ENCODE results near the gene CYYR1.
"Not testable (repeated sequence)": the region's sequence is repeated elsewhere in the genome, so short reads cannot be mapped to it uniquely, and the experiment has no call there.

Gene CYYR1

DNA sequence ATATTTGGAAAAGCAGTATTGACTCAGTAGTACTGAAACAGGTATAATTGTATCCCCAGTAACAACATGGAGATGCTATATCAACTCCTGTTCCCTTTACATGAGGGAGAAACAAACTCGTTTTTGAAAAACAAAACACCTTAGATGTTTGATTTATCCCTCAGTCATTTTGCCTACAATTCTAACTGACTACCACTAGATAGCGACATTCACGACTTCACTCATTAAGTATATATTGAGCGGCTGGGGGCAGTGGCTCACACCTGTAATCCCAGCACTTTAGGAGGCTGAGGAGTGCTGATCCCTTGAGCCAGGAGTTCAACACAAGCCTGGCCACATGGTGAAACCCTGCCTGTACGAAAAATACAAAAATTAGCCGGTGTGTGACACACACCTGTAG lies 83.3 kb downstream of the CYYR1 start:
- DNase-seq (ENCODE audit: low read depth in 2 of 2): no peak

DNA sequence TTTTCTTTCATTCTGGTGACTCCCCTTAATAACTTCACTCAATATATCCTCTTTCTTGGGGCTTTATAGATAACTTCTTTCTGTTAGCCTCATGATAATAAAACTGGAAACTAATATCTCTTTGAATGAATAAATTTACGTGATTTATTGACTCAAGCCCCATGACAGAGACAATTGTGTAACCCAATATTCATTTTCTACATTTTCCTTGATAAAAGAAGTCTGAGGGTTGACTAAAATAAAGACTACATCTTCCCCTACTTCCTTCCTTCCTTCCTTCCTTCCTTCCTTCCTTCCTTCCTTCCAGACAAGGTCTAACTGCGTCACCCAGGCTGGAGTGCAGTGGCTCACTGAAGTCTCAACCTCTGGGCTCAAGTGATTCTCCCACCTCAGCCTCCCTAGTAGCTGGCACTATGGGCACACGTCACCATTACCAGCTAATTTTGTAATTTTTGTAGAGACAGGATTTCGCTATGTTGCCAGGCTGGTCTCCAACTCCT lies 85.1 kb downstream of the CYYR1 start:
- DNase-seq (ENCODE audit: low read depth in 2 of 2): no peak

DNA sequence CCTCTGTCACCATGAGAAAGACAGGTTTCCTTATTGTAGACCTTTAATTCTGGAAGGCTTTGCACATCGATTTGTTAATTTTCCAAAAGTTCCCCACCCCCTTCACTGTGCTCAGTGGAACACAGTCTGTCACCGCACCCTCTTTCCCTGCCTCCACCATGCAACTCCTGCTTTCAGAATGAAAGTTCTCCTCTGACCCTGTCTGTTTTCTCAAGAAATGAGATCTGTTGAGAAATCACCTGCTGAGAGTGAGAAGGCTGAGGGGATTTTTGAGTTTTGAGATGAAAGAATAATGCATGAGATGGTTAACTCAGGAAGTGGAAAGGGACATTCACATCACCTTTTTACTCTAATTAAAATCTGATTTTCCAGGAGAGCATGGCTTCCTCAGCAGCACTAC lies 99.6 kb downstream of the CYYR1 start:
- no peak for DNase-seq (ENCODE audit: low read depth in 2 of 2)

DNA sequence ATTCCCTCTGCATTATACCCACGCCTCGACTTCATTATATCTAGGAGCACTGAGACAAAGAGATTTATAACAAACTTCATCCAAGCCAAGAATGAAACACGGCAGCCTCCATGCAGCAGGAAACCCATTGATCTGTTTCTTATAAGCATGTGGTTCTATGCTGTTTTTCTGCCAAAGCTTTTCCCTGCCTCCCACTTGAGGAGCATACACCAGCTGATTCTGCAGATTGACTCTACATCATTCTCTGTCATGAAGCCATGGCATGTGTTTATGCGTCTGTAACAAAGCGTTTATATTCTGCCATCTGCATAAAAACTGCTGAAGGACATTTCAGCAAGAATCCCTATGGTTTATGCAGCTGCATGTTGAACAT lies 102.0 kb downstream of the CYYR1 start:
- DNase-seq (ENCODE audit: low read depth in 2 of 2): no peak

DNA sequence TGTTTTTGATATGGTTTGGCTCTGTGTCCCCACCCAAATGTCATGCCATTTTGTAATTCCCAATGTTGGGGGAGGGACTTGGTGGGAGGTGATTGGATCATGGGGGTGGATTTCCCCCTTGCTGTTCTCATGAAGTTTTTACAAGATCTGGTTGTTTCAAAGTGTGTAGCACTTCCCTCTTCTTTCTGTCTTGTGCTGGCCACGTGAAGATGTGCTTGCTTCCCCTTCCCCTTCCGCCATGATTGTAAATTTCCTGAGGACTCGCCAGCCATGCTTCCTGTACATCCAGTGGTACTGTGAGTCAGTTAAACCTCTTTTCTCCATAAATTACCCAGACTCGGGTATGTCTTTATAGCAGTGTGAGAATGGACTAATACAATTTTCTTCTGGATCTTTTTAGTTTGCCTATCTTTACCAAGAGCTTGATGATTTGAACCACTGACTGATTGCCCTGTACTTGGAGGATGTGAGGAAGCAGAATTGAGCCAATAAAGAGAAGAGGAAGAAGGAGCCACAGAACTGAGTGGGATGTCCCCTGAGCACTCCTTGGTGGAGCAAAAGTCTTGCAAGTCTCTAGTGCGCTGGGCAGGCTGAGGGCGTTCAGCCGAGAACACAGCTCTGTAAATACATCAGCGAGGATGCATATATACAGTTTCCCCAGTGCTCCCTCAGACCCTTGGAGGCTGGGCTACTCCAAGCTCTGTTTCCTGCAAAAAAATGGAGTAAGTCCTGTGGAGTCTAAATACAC lies 102.6 kb downstream of the CYYR1 start:
- DNase-seq (ENCODE audit: low read depth in 2 of 2): no peak

DNA sequence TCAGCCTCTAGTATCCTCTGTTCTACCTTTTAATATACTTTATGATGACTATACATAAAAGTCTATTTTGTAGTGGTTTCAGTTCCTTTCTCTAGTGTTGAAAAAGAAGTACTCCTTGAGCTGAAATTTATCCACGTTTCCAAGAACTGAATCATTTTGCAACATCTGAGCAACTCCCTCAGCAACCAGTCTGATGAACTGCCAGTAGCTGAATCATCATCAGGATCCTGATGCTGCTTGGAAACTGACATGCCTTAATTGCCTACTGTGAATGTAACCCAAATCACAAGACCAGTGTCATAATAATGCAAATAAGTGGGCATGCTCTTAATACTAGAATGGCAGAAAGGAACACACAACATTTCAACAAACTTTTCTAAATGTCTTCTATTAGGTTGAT lies 103.3 kb downstream of the CYYR1 start:
- no peak for DNase-seq (ENCODE audit: low read depth in 2 of 2)

DNA sequence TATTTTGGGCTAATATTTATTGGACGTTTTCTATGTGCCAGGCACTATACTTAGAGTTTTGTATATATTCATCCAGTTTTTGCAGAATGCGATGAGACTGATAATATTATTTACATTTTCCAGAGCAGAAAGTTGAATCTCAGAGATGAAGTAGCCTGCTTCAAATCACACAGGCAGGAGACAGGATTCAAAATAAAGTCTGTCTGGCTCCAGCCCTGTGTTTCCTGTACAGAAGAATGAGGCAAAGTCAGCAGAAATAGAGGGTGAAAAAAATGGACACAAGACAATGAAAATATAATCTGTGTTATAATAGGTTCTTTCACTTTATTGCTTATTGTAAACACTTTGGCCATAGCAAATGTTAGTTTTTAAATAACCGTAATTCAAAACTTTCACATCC lies 107.2 kb downstream of the CYYR1 start:
- DNase-seq (ENCODE audit: low read depth in 2 of 2): no peak

DNA sequence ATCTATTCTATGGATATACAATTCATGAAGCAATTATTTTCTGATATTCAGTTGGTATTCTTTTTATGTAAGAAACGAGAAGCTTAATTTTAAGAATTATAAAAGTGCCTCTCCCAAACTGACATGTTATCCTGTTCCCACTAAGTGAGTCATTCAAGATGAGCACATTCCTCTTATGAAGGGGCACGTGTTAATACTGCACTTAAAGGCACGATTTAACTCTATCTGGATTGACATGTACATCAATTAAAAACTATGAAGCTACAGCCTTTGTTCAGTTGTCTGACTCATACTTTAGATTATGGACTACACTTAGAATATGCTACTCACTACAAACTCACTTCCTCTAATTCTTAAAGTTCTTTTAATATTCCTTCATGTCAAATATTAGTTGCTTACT lies 111.6 kb downstream of the CYYR1 start:
- no peak for DNase-seq (ENCODE audit: low read depth in 2 of 2)

DNA sequence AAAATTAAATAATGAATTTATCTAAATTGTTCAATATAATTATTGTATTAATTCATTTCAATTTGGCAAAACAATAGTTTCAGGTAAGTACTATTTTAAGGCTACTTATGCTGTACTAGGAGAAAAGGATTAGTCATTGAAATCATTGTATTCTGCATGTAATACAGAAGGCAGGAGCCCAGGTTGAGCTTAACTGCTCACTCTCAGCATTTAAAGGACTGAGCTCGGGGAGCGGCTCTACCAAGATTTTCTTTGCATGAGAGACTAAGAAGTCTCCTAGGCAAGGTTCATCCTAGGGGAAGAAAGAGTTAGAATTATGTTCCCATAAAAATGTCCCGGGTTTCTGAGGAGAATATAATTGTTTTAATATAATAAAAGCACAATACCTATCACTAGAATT lies 112.5 kb downstream of the CYYR1 start:
- no peak for DNase-seq (ENCODE audit: low read depth in 2 of 2)

DNA sequence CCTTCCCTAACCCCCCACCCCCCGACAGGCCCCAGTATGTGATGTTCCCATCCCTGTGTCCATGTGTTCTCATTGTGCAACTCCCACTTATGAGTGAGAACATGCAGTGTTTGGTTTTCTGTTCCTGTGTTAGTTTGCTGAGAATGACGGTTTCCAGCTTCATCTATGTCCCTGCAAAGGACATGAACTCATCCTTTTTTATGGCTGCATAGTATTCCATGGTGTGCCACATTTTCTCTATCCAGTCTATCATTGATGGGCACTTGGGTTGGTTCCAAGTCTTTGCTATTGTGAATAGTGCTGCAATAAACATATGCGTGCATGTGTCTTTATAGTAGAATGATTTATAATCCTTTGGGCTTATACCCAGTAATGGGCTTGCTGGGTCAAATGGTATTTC lies 114.2 kb downstream of the CYYR1 start:
- DNase-seq (ENCODE audit: low read depth in 2 of 2): not testable (repeated sequence)

DNA sequence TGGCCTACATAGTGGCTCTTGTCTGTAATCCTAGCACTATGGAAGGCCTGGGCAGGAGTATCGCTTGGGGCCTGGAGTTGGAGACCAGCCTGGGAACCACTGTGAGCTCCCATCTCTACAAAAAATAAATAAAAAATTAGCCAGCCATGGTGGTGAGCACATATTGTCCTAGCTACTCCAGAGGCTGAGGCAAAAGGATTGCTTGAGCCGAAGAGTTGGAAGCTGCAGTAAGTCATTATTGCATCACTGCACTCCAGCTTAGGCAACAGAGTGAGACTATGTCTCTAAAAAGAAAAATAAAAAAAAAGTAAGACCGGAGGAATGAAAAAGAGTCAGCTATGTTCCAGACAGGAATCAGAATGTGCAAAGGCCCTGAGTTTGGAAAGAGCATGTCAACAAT lies 115.3 kb downstream of the CYYR1 start:
- no peak for DNase-seq (ENCODE audit: low read depth in 2 of 2)

DNA sequence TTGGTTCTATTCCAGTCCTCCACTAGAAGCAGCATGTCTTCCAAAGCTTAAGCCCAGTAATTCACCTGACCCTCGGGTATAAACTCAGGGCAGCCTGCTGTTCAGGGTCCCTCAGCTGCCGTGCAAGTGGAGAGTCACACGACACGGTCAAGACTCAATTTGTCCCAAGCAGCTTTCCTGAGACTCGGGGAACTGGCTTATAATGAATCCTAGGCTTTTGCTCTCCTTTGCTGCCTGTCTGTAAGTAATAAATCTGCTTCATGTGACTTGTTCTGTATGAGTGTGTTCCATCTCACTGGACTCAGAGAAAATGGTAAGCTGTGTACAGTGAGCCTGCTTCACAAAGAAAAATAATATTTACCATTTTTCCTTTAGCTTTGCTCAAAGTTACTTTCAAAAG lies 119.8 kb downstream of the CYYR1 start:
- no peak for DNase-seq (ENCODE audit: low read depth in 2 of 2)

DNA sequence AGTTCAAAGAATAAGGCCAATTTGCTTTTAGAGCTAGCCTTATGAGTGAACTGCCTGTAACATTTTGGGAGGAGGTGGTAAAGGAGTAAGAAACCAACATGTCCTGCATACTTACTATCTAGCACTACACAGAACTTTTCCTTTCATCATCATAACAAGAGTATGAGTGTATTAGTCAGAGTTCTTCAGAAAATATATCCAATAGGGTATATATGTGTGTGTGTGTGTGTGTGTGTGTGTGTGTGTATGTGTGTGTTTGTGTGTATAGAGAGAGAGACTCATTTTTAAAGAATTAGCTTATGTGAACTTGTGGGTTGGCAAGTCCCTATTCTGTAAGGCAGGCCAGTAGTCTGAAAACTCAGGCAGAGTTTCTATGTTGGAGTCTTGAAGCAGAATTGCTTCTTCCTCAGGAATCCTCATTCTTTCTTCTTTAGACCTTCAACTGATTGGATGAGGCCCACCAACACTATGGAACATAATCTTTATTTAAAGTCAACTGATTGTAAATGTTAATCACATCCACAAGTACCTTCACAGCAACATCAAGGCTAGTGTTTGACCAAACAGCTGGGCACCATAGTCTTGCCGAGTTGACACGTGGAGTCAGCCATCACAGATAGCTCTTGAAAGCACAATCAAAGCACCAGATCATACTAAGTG lies 121.9 kb downstream of the CYYR1 start:
- DNase-seq (ENCODE audit: low read depth in 2 of 2): no peak

DNA sequence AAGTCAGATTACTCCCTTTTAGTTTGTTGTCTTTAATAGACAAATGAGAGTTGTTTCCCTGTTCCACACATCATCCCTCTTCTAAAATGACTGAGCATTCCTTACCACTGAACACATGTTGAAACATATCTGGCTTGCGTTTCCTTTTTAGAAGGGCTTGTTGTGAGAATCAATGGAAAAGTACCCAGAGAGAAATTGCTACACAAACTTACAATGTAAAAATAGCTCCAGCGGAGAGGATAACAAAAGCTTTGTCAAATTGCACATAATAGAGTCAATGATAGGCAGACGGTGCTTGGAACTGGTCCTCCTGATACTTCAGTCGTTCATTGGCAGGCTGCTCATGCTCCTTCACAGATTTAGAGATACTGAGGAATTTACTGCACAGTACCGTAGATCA lies 123.9 kb downstream of the CYYR1 start:
- no peak for DNase-seq (ENCODE audit: low read depth in 2 of 2)

DNA sequence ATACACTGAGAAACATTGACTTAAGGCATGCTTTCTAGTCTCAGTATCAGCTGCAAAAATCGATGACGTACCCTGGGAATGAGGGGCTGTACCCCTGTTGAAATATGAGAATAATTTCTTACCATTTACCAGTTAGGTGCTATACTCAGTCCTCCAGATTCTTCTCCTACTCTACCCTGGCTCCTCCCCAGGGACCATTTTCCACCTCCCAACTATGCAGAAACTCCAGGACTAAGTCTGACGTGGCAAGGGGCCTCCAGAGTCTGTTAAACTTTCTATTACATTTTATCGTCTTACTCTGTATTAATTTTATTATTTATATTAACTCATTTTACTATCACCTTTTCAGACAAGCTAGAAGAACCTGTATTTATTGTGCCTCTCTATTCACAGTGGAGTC lies 124.3 kb downstream of the CYYR1 start:
- no peak for DNase-seq (ENCODE audit: low read depth in 2 of 2)

DNA sequence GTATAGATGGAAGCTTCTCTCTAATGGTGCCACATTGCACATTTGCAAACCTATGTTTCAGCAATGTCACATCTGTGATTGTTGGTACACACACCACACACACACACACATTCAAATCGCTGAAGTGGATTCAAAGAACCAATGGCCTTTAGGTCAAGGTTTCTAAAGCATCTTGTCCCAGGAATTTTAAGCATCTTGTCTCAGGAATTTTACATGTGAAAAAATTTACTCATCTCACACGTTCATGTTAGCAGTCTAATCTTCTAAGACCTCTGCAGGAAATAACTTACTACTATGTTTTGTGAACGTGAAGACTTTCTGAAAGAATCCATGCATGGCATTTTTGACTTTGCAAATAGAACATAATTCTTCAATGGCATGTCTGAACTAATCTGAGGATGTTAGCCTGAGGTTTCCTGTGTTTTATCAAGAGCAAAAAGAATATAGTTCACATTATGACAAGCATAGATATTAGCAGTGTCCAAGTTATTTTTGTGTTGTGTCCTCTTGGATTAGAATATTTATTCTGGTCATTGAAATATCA lies 125.1 kb downstream of the CYYR1 start:
- no peak for DNase-seq (ENCODE audit: low read depth in 2 of 2)

DNA sequence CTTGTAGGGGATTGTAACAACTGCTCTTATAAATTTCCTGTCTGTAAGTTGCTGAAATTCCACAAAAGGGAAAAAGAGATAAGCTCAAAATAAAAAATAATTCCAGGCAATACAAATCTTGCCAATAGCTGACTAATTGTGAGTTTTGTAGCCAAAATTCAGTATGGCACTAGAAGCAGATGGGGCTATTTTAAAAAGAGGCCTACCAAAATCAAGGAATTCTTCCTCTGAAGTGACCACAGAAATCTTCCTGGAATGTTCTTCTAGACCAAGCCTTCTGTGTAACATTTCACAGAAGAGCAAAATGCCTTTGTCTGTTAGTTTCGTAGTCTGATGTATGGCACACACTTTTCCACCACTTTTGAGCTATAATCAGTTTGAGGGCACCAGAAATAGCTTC lies 127.6 kb downstream of the CYYR1 start:
- DNase-seq (ENCODE audit: low read depth in 2 of 2): no peak

DNA sequence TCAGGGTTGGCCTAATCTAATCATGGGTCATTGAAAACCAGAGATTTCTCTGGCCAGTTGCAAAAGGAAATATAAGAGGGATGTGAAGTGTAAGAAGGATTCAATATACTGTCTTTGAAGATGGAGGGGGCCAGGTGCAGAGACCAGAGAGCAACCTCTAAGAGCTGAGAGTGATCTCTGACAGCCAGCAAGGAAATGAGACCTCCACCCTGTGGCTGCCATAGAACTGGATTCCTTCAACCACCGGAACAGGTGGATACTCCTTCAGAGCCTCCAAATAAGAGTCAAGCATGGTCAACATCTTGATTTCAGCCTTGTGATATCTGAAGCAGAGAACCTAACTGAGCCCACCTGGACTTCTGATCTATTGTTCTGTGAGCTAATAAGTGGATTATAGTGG lies 128.4 kb downstream of the CYYR1 start:
- DNase-seq (ENCODE audit: low read depth in 2 of 2): no peak

DNA sequence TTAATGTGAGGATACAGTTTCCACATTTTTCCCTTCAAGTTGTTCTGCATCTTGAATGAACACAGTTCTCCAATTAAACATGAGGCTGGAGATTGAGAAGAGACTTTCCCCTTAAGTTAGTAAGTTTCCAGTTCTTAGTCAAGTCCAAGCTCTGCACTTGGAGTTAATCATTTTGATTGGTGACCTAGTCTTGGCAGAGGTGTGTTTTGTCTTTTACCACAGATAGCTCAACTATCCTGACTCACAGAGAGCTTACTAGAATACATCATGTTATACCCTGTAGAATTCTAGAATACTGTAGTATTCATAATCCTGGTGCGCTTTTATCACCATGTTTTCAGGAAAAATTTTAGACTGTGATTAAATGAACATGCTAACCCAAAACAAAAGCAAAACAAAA lies 129.2 kb downstream of the CYYR1 start:
- DNase-seq (ENCODE audit: low read depth in 2 of 2): no peak

DNA sequence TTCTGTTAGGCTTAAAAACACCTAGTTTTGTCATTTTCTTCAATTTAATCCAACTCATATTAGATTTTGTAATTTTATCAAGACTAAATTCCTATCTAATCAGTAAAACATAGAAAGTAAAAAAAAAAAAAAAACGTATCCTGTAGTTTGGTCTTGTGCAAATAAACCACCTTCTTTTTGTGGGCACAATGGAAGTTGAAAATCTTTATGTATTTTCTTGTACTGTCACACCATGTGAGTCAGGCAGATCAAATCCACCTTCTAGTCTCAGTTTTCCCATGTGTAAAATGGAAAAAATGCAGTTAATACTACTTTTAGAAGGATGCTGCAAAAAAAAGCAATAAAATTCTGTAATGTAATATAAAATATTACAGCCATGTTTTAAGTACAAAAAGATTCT lies 129.8 kb downstream of the CYYR1 start:
- DNase-seq (ENCODE audit: low read depth in 2 of 2): no peak

DNA sequence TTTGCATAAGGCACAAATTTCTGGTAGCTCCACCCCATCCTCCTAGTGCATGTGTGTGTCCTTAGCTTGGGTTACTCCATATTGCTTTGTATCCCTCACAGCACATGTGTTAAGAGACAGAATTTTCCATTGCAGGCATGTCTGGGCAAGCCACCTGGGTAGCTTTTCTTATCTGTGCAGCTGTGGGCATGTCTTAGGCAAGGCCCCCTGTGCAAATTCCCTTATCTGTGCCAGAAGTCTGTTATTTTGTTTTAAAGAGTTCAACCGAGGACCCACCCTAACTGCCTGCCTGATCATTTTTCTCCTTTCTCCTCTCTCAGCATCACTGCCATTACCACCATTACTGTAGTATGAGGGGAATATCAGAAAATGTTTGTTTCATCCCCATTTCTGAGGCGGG lies 131.9 kb downstream of the CYYR1 start:
- no peak for DNase-seq (ENCODE audit: low read depth in 2 of 2)

DNA sequence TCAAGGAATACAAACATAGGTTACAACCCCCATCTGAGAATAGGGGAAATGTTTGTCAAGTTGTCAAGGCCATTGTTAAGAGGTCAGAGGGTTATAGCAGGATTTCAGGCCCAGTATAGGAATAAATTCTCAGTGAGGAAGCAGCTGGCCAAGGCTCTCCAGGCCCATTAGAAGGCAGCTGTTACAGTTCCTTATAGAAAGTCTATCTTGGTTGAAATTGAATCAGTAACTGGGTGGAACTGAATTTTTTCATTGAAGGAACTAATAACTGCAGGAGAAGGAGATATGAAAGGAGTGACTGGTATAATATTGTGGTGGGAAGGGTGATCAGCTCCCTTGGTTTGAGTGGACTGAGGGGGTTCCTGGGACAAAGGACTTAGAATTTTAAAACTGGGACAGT lies 134.1 kb downstream of the CYYR1 start:
- DNase-seq (ENCODE audit: low read depth in 2 of 2): no peak

DNA sequence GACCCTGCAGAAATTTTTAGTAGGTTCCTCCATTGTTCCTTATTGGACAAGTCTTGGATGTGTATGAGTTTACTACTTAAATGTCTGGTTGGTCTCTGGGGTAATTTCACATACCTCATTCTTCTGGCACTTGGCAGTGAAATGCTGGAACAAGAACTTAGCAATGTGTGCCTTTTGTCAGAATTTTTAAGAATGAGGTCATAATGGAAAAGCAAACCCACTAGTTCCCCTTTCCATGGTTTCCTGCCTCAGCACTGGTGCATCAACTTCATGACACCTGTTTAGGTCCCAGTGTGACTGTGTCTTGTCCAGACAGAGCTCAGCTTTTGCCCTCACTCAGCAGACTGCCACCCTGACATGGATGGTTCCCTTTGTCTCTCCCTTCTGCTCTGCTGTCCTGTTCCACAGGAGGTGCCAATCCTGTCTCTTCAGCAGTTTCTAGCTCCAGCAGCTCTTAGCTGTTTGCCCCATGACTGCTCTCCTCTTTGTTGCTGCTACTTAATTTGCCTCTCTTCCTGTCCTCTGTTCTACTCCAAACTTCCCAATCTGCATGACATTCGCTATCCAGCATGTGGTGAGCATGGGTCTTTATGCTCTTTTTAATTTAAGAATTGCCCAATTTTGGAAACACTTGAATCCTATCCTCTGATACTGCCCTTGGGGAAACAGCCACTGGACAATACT lies 135.6 kb downstream of the CYYR1 start:
- DNase-seq (ENCODE audit: low read depth in 2 of 2): no peak
